ENCODE results near the gene CDC42SE2. TPM values are rescaled to one million over a fixed set of nuclear protein-coding genes. Genes with fewer than 3 reads are reported as not detected.
"Not testable (repeated sequence)": the region's sequence is repeated elsewhere in the genome, so short reads cannot be mapped to it uniquely, and the experiment has no call there.

The CDC42SE2 gene
- total RNA-seq, 1 experiment from 2014 or later: 22.5 TPM

- TF ChIP-seq ZBTB21 (CRISPR knock-in tag; IDR thresholded peaks at IDR 0.05; ENCODE audit: borderline replicate concordance): no peak
- no peak for TF ChIP-seq E2F5 (CRISPR knock-in tag; IDR thresholded peaks at IDR 0.05)
- TF ChIP-seq NFYB (CRISPR knock-in tag; conservative IDR thresholded peaks at IDR 0.05; ENCODE audit: low read depth): no peak
- no peak for TF ChIP-seq NFATC4 (CRISPR knock-in tag; IDR thresholded peaks at IDR 0.05)
- no peak for TF ChIP-seq ZNF281 (CRISPR knock-in tag; IDR thresholded peaks at IDR 0.05)
Measured at GRCh38 chr5:131277875-131278740, 14.3 kb downstream of the CDC42SE2 start (continued).

- H3K27me3 Mint-ChIP-seq (ENCODE audit: low read depth); ATAC-seq; DNase-seq (ENCODE audit: low spot score); H3K9me3 Mint-ChIP-seq; H3K4me3 Mint-ChIP-seq; CTCF ChIA-PET; POLR2A ChIA-PET; H3K27ac Mint-ChIP-seq: not testable (repeated sequence)
- peaks cover 27% of the 10 kb centered on the region for H3K4me1 Mint-ChIP-seq
- peaks cover 12% of the 10 kb centered on the region for H3K36me3 Mint-ChIP-seq
Measured at GRCh38 chr5:131278741-131279124, 14.9 kb downstream of the CDC42SE2 start.

GRCh38 chr5:131279204-131279603, 15.4 kb downstream of the CDC42SE2 start:
- Mint-ChIP-seq H3K9me3 (peaks cover 8% of the 10 kb centered on the region), H3K4me1 (peaks cover 27% of the 10 kb centered on the region), H3K36me3 (peaks cover 12% of the 10 kb centered on the region), H3K4me3 (no peak overlapping the region), H3K27me3 (ENCODE audit: low read depth) (no peaks in the 10 kb centered on the region), H3K27ac (no peak overlapping the region)
- POLR2A ChIA-PET: no interaction called here
- ATAC-seq (no peak), DNase-seq (ENCODE audit: low spot score) (no peak)
- CTCF ChIA-PET: no interaction called here
- no peak for TF ChIP-seq ESRRA (CRISPR knock-in tag; IDR thresholded peaks at IDR 0.05; ENCODE audit: borderline replicate concordance)
- no peak for TF ChIP-seq ZNF532 (CRISPR knock-in tag; IDR thresholded peaks at IDR 0.05; ENCODE audit: borderline replicate concordance)
- TF ChIP-seq GTF2I (CRISPR knock-in tag; conservative IDR thresholded peaks at IDR 0.05): no peak
- TF ChIP-seq TP53 (CRISPR knock-in tag; IDR thresholded peaks at IDR 0.05): no peak
- TF ChIP-seq ZNF317 (CRISPR knock-in tag; IDR thresholded peaks at IDR 0.05; ENCODE audit: borderline replicate concordance, low read depth): no peak
- TF ChIP-seq SOX15 (CRISPR knock-in tag; IDR thresholded peaks at IDR 0.05): no peak
- TF ChIP-seq JUN (CRISPR knock-in tag; IDR thresholded peaks at IDR 0.05): no peak
- TF ChIP-seq HMGA2 (CRISPR knock-in tag; IDR thresholded peaks at IDR 0.05): no peak
- TF ChIP-seq USF1 (CRISPR knock-in tag; IDR thresholded peaks at IDR 0.05): no peak
- TF ChIP-seq SMAD3 (CRISPR knock-in tag; IDR thresholded peaks at IDR 0.05; ENCODE audit: borderline replicate concordance): no peak
- no peak for TF ChIP-seq ELF4 (CRISPR knock-in tag; IDR thresholded peaks at IDR 0.05; ENCODE audit: low read depth)
- TF ChIP-seq CTCF (IDR thresholded peaks at IDR 0.05): no peak
- no peak for TF ChIP-seq ATF3 (CRISPR knock-in tag; conservative IDR thresholded peaks at IDR 0.05)
